CD4-positive, alpha-beta T cell treated with Interleukin-15 for 4 hours (primary cell): Measurements from ENCODE around the gene FMNL3.

ENCODE experiments used
- DNase-seq: peaks from one replicate; pipeline ENCODE4 v3.0.0-alpha.2; 2020; ENCODE audit warnings: low spot score

FMNL3 gene

GRCh38 chr12:49588721-49589516 is 118.3 kb downstream of the FMNL3 start:
- no peak for DNase-seq

GRCh38 chr12:49588281-49588680 is 118.9 kb downstream of the FMNL3 start:
- DNase-seq: no peak

GRCh38 chr12:49587174-49587908 is 119.9 kb downstream of the FMNL3 start:
- DNase-seq: no peak
